GM12878 (cell line): ENCODE data around the gene ACTBL2. TPM values are rescaled to one million over a fixed set of nuclear protein-coding genes. Genes with fewer than 3 reads are reported as not detected.

Source experiments
- ATAC-seq: fragments of 200-7000 bp; cut with Tn5 transposase; 3 replicates; pipeline ENCODE4 v1.9.1; 2020; ENCODE audit warnings: mild to moderate bottlenecking, moderate library complexity
- BruUV-seq: library from RNA; stranded (reverse); fragments of 400-500 nt; replicated peaks from 2 replicates; lab custom pipeline; 2021; lab: Mats Ljungman, UMichigan
- CTCF ChIA-PET: fragments of 300-600 bp; sonication (Branson Sonifier 250); formaldehyde crosslinking; extraction: SDS; loops from one replicate; lab custom pipeline; 2021; ENCODE audit warnings: inconsistent platforms; lab: Yijun Ruan, JAX
- POLR2A ChIA-PET: fragments of 350-600 bp; formaldehyde crosslinking; extraction: SDS; loops from one replicate; lab custom pipeline; 2021; ENCODE audit warnings: inconsistent platforms; lab: Charles Lee
- RAD21 ChIA-PET: fragments of 300-600 bp; sonication (Branson Sonifier 250); formaldehyde crosslinking; loops from one replicate; lab custom pipeline; 2023; ENCODE audit warnings: antibody characterized with exemption; ENCODE audit not compliant: unreplicated experiment; lab: Charles Lee
- SMC1A ChIA-PET: fragments of 300-600 bp; sonication (Branson Sonifier 250); formaldehyde crosslinking; loops from one replicate; lab custom pipeline; 2023; ENCODE audit not compliant: unreplicated experiment, uncharacterized antibody; lab: Charles Lee
- DNase-seq: peaks from one replicate; pipeline ENCODE4 v3.0.0-alpha.2; 2011; ENCODE audit warnings: low read depth, low spot score
- FAIRE-seq: peaks from 3 replicates; lab custom pipeline; 2011; peaks lifted over from hg19 to GRCh38; lab: Jason Lieb, UNC
- H2AFZ ChIP-seq: 2 replicates; pipeline ENCODE4 v1.6.0; 2011; ENCODE audit warnings: low read depth, low read length, control low read depth; ENCODE audit not compliant: control insufficient read depth
- H3K27ac ChIP-seq: 2 replicates; pipeline ENCODE4 v1.5.1; 2011; ENCODE audit warnings: control low read depth; ENCODE audit not compliant: control insufficient read depth, insufficient read depth
- H3K27me3 ChIP-seq, 2 experiments: replicated peaks in 1 of 2; 2 replicates each; pipeline versions ENCODE4 v1.6.0 to v1.6.1; 2011; ENCODE audit warnings: low read length in 1 of 2; ENCODE audit not compliant: control insufficient read depth in 2 of 2, insufficient read depth in 2 of 2
- H3K36me3 ChIP-seq, 2 experiments: 2 replicates each; pipeline ENCODE4 v1.5.1; 2011; ENCODE audit warnings: low read length in 1 of 2; ENCODE audit not compliant: control insufficient read depth in 2 of 2, insufficient read depth in 2 of 2
- H3K4me1 ChIP-seq: 2 replicates; pipeline ENCODE4 v1.6.1; 2011; ENCODE audit warnings: mild to moderate bottlenecking, low read length, moderate library complexity, mixed read lengths; ENCODE audit not compliant: control insufficient read depth, insufficient read depth
- H3K4me2 ChIP-seq: 2 replicates; pipeline ENCODE4 v1.6.0; 2011; ENCODE audit warnings: control low read depth; ENCODE audit not compliant: control insufficient read depth, insufficient read depth
- H3K4me3 ChIP-seq: fragments of 200-600 bp; sonication (generic); 2 replicates; pipeline ENCODE4 v1.5.1; 2016
- H3K79me2 ChIP-seq: 2 replicates; pipeline ENCODE4 v1.6.0; 2011; ENCODE audit warnings: low read length; ENCODE audit not compliant: control insufficient read depth, insufficient read depth
- H3K9ac ChIP-seq: 2 replicates; pipeline ENCODE4 v1.8.0; 2011; ENCODE audit warnings: low read length, control low read depth, mixed read lengths; ENCODE audit not compliant: control insufficient read depth, insufficient read depth
- H3K9me3 ChIP-seq: replicated peaks from 3 replicates; pipeline ENCODE4 v1.5.1; 2011; ENCODE audit warnings: mild to moderate bottlenecking, low read length; ENCODE audit not compliant: control insufficient read depth, insufficient read depth
- H4K20me1 ChIP-seq: 2 replicates; pipeline ENCODE4 v1.6.0; 2011; ENCODE audit not compliant: control insufficient read depth, insufficient read depth
- CHD4 ChIP-seq: fragments of 200-600 bp; sonication (generic); IDR thresholded peaks from 2 replicates; pipeline ENCODE4 v1.6.1; 2016; ENCODE audit warnings: mild to moderate bottlenecking
- CREM ChIP-seq: IDR thresholded peaks from 2 replicates; pipeline ENCODE4 v1.6.1; 2014; ENCODE audit warnings: antibody characterized with exemption, low read depth
- TARDBP ChIP-seq: IDR thresholded peaks from 2 replicates; pipeline ENCODE4 v1.6.1; 2016; ENCODE audit warnings: borderline replicate concordance
- in situ Hi-C: fragments of 300-500 bp; cut with MboI; formaldehyde crosslinking; loops from 9 replicates; pipeline ENCODE4 v1.14.3; 2018; ENCODE audit warnings: mixed read lengths
- intact Hi-C: fragments of 100-400 bp; cut with micrococcal nuclease; formaldehyde crosslinking; loops from one replicate; pipeline ENCODE4 v1.14.2; 2022; ENCODE audit not compliant: unreplicated experiment
- polyA plus RNA-seq, 11 experiments: library from polyadenylated mRNA; depleted of rRNA in 4 of 11; unstranded in 6 of 11; stranded (reverse) in 5 of 11; fragments of >200 nt; fragmentation: Nextera tagmentation in 4 of 11; fragmentation: Illumina TruSeq in 1 of 11; extraction: Ambion mirVana in 4 of 11; extraction: Trizol in 1 of 11; gene quantifications; 1 replicate in 1 of 11; 2 replicates in 10 of 11; pipeline versions ENCODE4 v1.2.1 to v1.2.3, GENCODE V29; 2011 to 2016; ENCODE audit warnings: inconsistent platforms in 2 of 11, missing spikeins in 2 of 11, low read depth in 1 of 11
- total RNA-seq, 4 experiments: library from RNA; depleted of rRNA in 3 of 4; stranded (reverse); fragments of >200 nt in 3 of 4; fragmentation: Illumina TruSeq in 1 of 4; extraction: Trizol in 1 of 4; gene quantifications; 2 replicates each; pipeline versions ENCODE4 v1.2.1 to v1.2.3, GENCODE V29; 2013 to 2021
- TF ChIP-seq, protein P1 (sequence below): fragments of 450-650 bp; IDR thresholded peaks from 2 replicates; pipeline ENCODE4 v1.6.1; 2017; ENCODE audit warnings: mild to moderate bottlenecking, moderate library complexity
- TF ChIP-seq, protein P2 (sequence below): IDR thresholded peaks from 2 replicates; pipeline ENCODE4 v1.6.1; 2012; ENCODE audit warnings: low read depth, low read length, improper control_type of control experiment
- TF ChIP-seq, protein P3 (sequence below): fragments of 450-650 bp; formaldehyde crosslinking; IDR thresholded peaks from 2 replicates; pipeline ENCODE4 v1.4.0; 2022; ENCODE audit warnings: mild to moderate bottlenecking, moderate library complexity
- TF ChIP-seq, protein P4 (sequence below): fragments of 450-650 bp; formaldehyde crosslinking; IDR thresholded peaks from 2 replicates; pipeline ENCODE4 v1.5.0; 2022; ENCODE audit warnings: mild to moderate bottlenecking, missing genetic modification characterization

Gene ACTBL2
- total and polyA plus RNA-seq, 10 of the 15 experiments (the other 5 are each of a cell fraction or from before 2014, with no cell fraction given), result 0.04 to 0.06 (median 0.04) TPM; not detected in 7

DNA sequence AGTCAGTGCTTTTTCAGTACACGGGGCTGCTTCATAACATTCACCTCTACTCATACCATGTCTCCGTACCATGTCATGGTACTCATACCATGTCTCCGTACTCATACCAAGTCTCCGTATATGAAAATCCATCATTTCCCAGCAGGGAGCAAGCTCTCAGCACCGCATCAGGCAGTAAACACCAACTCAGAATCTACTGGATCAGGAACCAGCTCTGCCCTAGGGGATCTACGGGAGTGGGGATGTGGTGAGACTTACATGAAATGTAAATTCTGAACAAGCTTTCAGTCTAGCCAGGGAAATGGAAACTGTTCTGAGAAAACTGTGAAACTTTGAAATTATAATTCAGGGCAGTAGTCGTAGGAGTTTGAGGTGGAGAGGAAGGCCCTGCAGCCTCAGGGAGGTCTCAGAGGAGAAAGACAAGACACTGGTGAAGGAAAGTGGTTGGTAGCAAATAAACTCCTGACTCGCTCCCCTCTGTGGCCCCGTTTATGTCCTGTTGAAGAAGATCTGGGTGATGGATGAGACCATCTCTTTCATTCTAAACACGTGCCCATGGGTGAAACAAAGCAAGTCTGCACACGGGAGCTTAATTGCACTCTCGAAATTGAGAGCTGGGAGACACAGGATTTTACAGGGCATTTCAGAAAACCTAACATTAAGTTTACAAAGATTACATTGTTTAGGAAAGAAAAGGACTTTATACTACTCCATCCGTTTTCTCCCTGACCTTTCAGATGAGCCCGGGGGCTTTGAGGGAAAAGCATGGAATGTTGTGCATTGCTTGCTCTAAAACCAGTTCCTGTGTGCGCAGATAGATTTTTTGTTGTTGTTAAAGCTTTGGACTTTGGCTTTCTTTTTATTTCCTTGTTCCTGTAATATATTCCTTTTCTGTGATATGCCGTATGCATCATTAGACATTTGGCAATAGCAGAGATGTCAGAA is 26.8 kb downstream of the ACTBL2 start (continued):
- TF ChIP-seq, protein P1, sequence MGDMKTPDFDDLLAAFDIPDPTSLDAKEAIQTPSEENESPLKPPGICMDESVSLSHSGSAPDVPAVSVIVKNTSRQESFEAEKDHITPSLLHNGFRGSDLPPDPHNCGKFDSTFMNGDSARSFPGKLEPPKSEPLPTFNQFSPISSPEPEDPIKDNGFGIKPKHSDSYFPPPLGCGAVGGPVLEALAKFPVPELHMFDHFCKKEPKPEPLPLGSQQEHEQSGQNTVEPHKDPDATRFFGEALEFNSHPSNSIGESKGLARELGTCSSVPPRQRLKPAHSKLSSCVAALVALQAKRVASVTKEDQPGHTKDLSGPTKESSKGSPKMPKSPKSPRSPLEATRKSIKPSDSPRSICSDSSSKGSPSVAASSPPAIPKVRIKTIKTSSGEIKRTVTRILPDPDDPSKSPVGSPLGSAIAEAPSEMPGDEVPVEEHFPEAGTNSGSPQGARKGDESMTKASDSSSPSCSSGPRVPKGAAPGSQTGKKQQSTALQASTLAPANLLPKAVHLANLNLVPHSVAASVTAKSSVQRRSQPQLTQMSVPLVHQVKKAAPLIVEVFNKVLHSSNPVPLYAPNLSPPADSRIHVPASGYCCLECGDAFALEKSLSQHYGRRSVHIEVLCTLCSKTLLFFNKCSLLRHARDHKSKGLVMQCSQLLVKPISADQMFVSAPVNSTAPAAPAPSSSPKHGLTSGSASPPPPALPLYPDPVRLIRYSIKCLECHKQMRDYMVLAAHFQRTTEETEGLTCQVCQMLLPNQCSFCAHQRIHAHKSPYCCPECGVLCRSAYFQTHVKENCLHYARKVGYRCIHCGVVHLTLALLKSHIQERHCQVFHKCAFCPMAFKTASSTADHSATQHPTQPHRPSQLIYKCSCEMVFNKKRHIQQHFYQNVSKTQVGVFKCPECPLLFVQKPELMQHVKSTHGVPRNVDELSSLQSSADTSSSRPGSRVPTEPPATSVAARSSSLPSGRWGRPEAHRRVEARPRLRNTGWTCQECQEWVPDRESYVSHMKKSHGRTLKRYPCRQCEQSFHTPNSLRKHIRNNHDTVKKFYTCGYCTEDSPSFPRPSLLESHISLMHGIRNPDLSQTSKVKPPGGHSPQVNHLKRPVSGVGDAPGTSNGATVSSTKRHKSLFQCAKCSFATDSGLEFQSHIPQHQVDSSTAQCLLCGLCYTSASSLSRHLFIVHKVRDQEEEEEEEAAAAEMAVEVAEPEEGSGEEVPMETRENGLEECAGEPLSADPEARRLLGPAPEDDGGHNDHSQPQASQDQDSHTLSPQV, result no peak
- TF ChIP-seq, protein P2, sequence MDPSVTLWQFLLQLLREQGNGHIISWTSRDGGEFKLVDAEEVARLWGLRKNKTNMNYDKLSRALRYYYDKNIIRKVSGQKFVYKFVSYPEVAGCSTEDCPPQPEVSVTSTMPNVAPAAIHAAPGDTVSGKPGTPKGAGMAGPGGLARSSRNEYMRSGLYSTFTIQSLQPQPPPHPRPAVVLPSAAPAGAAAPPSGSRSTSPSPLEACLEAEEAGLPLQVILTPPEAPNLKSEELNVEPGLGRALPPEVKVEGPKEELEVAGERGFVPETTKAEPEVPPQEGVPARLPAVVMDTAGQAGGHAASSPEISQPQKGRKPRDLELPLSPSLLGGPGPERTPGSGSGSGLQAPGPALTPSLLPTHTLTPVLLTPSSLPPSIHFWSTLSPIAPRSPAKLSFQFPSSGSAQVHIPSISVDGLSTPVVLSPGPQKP, result no peak
- TF ChIP-seq CREM, result no peak

DNA sequence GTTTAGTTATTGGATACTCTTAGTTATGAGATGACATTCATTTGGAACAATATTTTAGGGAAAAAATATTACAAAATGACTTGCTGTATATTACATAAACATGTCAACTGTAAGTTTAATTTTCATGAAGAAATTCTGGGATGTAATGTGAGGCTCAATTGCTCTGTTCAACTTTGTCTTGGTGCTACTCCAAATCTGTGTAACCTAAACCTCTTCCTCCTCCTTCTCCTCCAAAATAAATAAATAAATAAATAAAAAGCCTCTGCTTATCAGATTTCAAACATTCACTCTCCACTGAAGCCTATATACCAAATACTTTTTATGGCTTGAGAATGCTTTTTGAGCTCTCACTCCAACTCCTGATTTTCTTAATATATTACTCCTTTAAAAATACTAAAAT is 27.7 kb downstream of the ACTBL2 start:
- Histone ChIP-seq H3K4me3 (no peak overlapping the region), H3K9ac (no peak overlapping the region), H3K4me1 (no peaks in the 10 kb centered on the region), H3K4me2 (no peak overlapping the region), H3K9me3 (no peaks in the 10 kb centered on the region), H3K27ac (no peak overlapping the region), H3K27me3 (no peaks in the 10 kb centered on the region), H3K36me3 (no peaks in the 10 kb centered on the region), H2AFZ (no peak overlapping the region), H4K20me1 (no peaks in the 10 kb centered on the region), H3K79me2 (no peaks in the 10 kb centered on the region)
- ChIA-PET RAD21 (no interaction called here), CTCF (no interaction called here), POLR2A (no interaction called here), SMC1A (interaction anchor here (1.5 to 1.8 kb wide), 2 partner anchors 9 to 13 kb away, joined by 4 to 6 read pairs; no protein-coding TSS in a partner anchor)
- BruUV-seq, result no TSS peak
- in situ Hi-C loops, result no loop called here
- intact Hi-C loops, result no loop called here
- DNase-seq (no peak), ATAC-seq (no peak), FAIRE-seq (no peak)
- TF ChIP-seq, protein P3, sequence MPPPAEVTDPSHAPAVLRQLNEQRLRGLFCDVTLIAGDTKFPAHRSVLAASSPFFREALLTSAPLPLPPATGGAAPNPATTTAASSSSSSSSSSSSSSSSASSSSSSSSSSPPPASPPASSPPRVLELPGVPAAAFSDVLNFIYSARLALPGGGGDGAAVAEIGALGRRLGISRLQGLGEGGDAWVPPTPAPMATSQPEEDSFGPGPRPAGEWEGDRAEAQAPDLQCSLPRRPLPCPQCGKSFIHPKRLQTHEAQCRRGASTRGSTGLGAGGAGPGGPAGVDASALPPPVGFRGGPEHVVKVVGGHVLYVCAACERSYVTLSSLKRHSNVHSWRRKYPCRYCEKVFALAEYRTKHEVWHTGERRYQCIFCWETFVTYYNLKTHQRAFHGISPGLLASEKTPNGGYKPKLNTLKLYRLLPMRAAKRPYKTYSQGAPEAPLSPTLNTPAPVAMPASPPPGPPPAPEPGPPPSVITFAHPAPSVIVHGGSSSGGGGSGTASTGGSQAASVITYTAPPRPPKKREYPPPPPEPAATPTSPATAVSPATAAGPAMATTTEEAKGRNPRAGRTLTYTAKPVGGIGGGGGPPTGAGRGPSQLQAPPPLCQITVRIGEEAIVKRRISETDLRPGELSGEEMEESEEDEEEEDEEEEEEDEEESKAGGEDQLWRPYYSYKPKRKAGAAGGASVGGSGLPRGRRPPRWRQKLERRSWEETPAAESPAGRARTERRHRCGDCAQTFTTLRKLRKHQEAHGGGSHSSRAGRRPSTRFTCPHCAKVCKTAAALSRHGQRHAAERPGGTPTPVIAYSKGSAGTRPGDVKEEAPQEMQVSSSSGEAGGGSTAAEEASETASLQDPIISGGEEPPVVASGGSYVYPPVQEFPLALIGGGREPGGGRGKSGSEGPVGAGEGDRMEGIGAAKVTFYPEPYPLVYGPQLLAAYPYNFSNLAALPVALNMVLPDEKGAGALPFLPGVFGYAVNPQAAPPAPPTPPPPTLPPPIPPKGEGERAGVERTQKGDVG (CRISPR knock-in tag), result no peak
- TF ChIP-seq CHD4 (no peak), TARDBP (no peak)
- TF ChIP-seq, protein P4, sequence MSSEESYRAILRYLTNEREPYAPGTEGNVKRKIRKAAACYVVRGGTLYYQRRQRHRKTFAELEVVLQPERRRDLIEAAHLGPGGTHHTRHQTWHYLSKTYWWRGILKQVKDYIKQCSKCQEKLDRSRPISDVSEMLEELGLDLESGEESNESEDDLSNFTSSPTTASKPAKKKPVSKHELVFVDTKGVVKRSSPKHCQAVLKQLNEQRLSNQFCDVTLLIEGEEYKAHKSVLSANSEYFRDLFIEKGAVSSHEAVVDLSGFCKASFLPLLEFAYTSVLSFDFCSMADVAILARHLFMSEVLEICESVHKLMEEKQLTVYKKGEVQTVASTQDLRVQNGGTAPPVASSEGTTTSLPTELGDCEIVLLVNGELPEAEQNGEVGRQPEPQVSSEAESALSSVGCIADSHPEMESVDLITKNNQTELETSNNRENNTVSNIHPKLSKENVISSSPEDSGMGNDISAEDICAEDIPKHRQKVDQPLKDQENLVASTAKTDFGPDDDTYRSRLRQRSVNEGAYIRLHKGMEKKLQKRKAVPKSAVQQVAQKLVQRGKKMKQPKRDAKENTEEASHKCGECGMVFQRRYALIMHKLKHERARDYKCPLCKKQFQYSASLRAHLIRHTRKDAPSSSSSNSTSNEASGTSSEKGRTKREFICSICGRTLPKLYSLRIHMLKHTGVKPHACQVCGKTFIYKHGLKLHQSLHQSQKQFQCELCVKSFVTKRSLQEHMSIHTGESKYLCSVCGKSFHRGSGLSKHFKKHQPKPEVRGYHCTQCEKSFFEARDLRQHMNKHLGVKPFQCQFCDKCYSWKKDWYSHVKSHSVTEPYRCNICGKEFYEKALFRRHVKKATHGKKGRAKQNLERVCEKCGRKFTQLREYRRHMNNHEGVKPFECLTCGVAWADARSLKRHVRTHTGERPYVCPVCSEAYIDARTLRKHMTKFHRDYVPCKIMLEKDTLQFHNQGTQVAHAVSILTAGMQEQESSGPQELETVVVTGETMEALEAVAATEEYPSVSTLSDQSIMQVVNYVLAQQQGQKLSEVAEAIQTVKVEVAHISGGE (CRISPR knock-in tag), result no peak
